Thyroid gland (tissue), 4 donors: ENCODE measurements around the gene PCMTD2. TPM values are rescaled to one million over a fixed set of nuclear protein-coding genes. Genes with fewer than 3 reads are reported as not detected.
A peak's percentile ranks its signal among the peaks of the same experiment; 100 is the strongest.

Experiments used
- DNase-seq, 2 donors: peaks; one replicate each; pipeline ENCODE4 v3.0.0-alpha.2; 2019
- H3K27ac ChIP-seq, 3 donors: fragments of 200-600 bp; sonication (generic); 1 replicate in 2 of 3; 2 replicates in 1 of 3; pipeline ENCODE4 v1.5.1; 2016 to 2019; ENCODE audit warnings: mild to moderate bottlenecking in 1 of 3, moderate library complexity in 1 of 3
- H3K27me3 ChIP-seq: fragments of 200-600 bp; sonication (generic); one replicate; pipeline ENCODE4 v1.5.1; 2019
- H3K36me3 ChIP-seq, 2 donors: fragments of 200-600 bp; sonication (generic); one replicate each; pipeline ENCODE4 v1.5.1; 2016 to 2019
- H3K4me1 ChIP-seq, 2 donors: fragments of 200-600 bp; sonication (generic); one replicate each; pipeline ENCODE4 v1.5.1; 2017 to 2019
- H3K4me3 ChIP-seq, 3 donors: fragments of 200-600 bp; sonication (generic); replicated peaks in 1 of 3; 1 replicate in 2 of 3; 2 replicates in 1 of 3; pipeline ENCODE4 v1.5.1; 2016; ENCODE audit warnings: mild to moderate bottlenecking in 1 of 3
- H3K9me3 ChIP-seq: fragments of 200-600 bp; sonication (generic); one replicate; pipeline ENCODE4 v1.5.1; 2017
- CTCF ChIP-seq, 6 experiments: fragments of 200-600 bp in 3 of 6; fragments of 450-650 bp in 3 of 6; sonication (generic) in 3 of 6; IDR thresholded peaks; one replicate each; pipeline ENCODE4 v1.5.1; 2016 to 2019; ENCODE audit warnings: antibody characterized with exemption in 6 of 6, mild to moderate bottlenecking in 2 of 6, inconsistent platforms in 1 of 6, moderate library complexity in 1 of 6
- POLR2A ChIP-seq, 2 donors: fragments of 450-650 bp; IDR thresholded peaks; one replicate each; pipeline ENCODE4 v1.6.1; 2017; ENCODE audit warnings: antibody characterized with exemption in 2 of 2, mild to moderate bottlenecking in 2 of 2, moderate library complexity in 1 of 2
- WGBS, 2 donors: methylation state at CpG; one replicate each; pipeline ENCODE4 v1.1.5; 2017; 5-methylcytosine and 5-hydroxymethylcytosine counted together
- intact Hi-C: fragments of 100-400 bp; cut with DNase I; formaldehyde crosslinking; loops from one replicate; pipeline ENCODE4 v1.15.1; 2023
- total RNA-seq, 4 donors: library from RNA; depleted of rRNA; stranded (reverse); fragments of >200 nt; gene quantifications; one replicate each; pipeline ENCODE4 v1.2.3, GENCODE V29; 2016

The PCMTD2 gene
- 100 to 1,000 TPM in 3 of 4 donors, 10 to 100 TPM in 1; 87.0 to 156 (median 124) TPM for total RNA-seq

- H3K36me3 ChIP-seq, result no peaks in the 10 kb centered on the region
- H3K9me3 ChIP-seq, result no peaks in the 10 kb centered on the region
- H3K27ac ChIP-seq, result peak within 1 kb of the TSS; percentile 76 to 86 (median 79)
- TF ChIP-seq POLR2A (IDR thresholded peaks at IDR 0.05), result peak; percentile 39 to 83
- peak in 3 of 6 experiments; percentile 9 to 28 (median 11) for TF ChIP-seq CTCF (IDR thresholded peaks at IDR 0.05)
- peak; percentile 77 to 81 for DNase-seq
- H3K27me3 ChIP-seq, result no peaks in the 10 kb centered on the region
- H3K4me3 ChIP-seq, result peak within 1 kb of the TSS; percentile 79 to 98 (median 92)
- WGBS, 2 donors, result 0 to 1% methylated on average over 13 to 18 of the region's 96 CpGs
- intact Hi-C loops, result no loop called here
- peaks cover 12 to 13% of the 10 kb centered on the region in 2 donors for H3K4me1 ChIP-seq
Measured at GRCh38 chr20:64255361-64256281, at the start of gene PCMTD2. Gene PCMTD2 (plus strand): TSS chr20:64255748. CDS start chr20:64259966, 4,218 bp downstream.

GRCh38 chr20:64206614-64207013 lies 48.9 kb upstream of the PCMTD2 start:
- Histone ChIP-seq H3K36me3 (no peaks in the 10 kb centered on the region), H3K4me1 (peaks cover 14% of the 10 kb centered on the region in 2 donors), H3K27ac (no peak overlapping the region), H3K4me3 (no peak overlapping the region), H3K9me3 (no peaks in the 10 kb centered on the region), H3K27me3 (no peaks in the 10 kb centered on the region)
- WGBS, 2 donors, result 89% methylated on average over 7 to 8 of the region's 8 CpGs
- TF ChIP-seq CTCF (IDR thresholded peaks at IDR 0.05) (no peak), POLR2A (IDR thresholded peaks at IDR 0.05) (no peak)
- intact Hi-C loops, result no loop called here
- no peak for DNase-seq

DNA sequence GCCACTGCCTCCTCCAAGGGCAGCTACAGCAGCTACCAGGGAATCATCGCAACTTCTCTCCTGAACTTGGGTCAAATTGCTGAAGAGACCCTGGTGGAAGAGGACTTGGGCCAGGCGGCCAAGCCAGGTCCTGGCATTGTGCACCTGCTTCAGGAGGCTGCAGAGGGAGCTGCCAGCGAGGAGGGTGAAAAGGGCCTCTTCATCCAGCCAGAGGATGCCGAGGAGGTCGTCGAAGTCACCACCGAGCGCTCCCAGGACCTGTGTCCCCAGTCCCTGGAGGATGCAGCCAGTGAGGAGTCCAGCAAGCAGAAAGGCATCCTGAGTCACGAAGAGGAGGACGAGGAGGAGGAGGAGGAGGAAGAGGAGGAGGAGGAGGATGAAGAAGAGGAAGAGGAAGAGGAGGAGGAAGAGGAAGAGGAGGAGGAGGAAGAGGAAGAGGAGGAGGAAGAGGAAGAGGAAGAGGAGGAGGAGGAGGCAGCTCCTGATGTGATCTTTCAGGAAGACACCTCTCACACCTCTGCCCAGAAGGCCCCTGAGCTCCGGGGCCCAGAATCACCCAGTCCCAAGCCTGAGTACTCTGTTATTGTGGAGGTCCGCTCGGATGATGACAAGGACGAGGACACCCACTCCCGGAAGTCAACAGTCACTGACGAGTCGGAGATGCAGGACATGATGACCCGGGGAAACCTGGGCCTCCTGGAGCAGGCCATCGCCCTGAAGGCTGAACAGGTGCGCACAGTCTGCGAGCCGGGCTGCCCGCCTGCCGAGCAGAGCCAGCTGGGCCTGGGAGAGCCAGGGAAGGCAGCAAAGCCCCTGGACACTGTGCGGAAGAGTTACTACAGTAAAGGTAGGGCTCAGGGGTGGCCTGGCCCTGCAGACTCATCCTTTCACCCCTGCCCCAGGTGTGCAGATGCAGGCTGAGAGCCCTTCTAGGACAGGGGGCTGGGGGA lies 47.6 kb upstream of the PCMTD2 start:
- Histone ChIP-seq H3K9me3 (no peaks in the 10 kb centered on the region), H3K4me1 (peaks cover 24 to 26% of the 10 kb centered on the region in 2 donors), H3K36me3 (no peaks in the 10 kb centered on the region), H3K4me3 (no peak overlapping the region), H3K27me3 (no peaks in the 10 kb centered on the region), H3K27ac (no peak overlapping the region)
- TF ChIP-seq POLR2A (IDR thresholded peaks at IDR 0.05) (no peak), CTCF (IDR thresholded peaks at IDR 0.05) (no peak)
- DNase-seq, result no peak
- 87 to 93% methylated on average over 25 of the region's 25 CpGs for WGBS, 2 donors
- intact Hi-C loops, result no loop called here

GRCh38 chr20:64209148-64209547 lies 46.4 kb upstream of the PCMTD2 start:
- Histone ChIP-seq H3K4me1 (peaks cover 33 to 36% of the 10 kb centered on the region in 2 donors), H3K27me3 (no peaks in the 10 kb centered on the region), H3K4me3 (no peak overlapping the region), H3K9me3 (no peaks in the 10 kb centered on the region), H3K36me3 (no peaks in the 10 kb centered on the region), H3K27ac (no peak overlapping the region)
- TF ChIP-seq CTCF (IDR thresholded peaks at IDR 0.05), result no peak
- no peak for TF ChIP-seq POLR2A (IDR thresholded peaks at IDR 0.05)
- intact Hi-C loops, result no loop called here
- no peak for DNase-seq
- WGBS, 2 donors, result 90 to 95% methylated on average over 5 to 7 of the region's 7 CpGs
